Neural cell (in vitro differentiated cells): ENCODE data around the gene DCUN1D3. TPM values are rescaled to one million over a fixed set of nuclear protein-coding genes. Genes with fewer than 3 reads are reported as not detected.

Experiments used
- H2AFZ ChIP-seq: fragments of 200-600, 300-800 bp; sonication (generic), shearing (Covaris generic); 2 replicates; pipeline ENCODE4 v1.6.0; 2014; ENCODE audit warnings: low read depth, mild to moderate bottlenecking, antibody characterized with exemption, low read length, moderate library complexity
- H3F3A ChIP-seq: fragments of 200-600 bp; shearing (Covaris generic); 2 replicates; pipeline ENCODE4 v1.6.1; 2016; ENCODE audit warnings: mild to moderate bottlenecking, moderate library complexity, mixed read lengths, antibody characterized with exemption, low read length; ENCODE audit not compliant: insufficient read depth, poor library complexity, severe bottlenecking
- H3K27ac ChIP-seq: fragments of 200-600, 300-800 bp; sonication (generic), shearing (Covaris generic); 2 replicates; pipeline ENCODE4 v1.5.1; 2014; ENCODE audit warnings: mild to moderate bottlenecking, low read length, moderate library complexity
- H3K27me3 ChIP-seq: fragments of 300-800, 200-600 bp; sonication (generic), shearing (Covaris generic); 2 replicates; pipeline ENCODE4 v1.6.0; 2014; ENCODE audit warnings: mild to moderate bottlenecking, low read depth, low read length, moderate library complexity; ENCODE audit not compliant: insufficient read depth
- H3K36me3 ChIP-seq: fragments of 300-800, 200-600 bp; sonication (generic), shearing (Covaris generic); 2 replicates; pipeline ENCODE4 v1.5.1; 2014; ENCODE audit warnings: mild to moderate bottlenecking, antibody characterized with exemption, low read length, moderate library complexity; ENCODE audit not compliant: insufficient read depth
- H3K4me2 ChIP-seq: fragments of 300-800, 200-600 bp; sonication (generic), shearing (Covaris generic); 2 replicates; pipeline ENCODE4 v1.6.0; 2014; ENCODE audit warnings: mild to moderate bottlenecking, low read length
- H3K4me3 ChIP-seq: fragments of 300-800, 200-600 bp; sonication (generic), shearing (Covaris generic); 2 replicates; pipeline ENCODE4 v1.5.1; 2014; ENCODE audit warnings: mild to moderate bottlenecking, low read length, moderate library complexity
- H3K79me2 ChIP-seq: fragments of 200-600 bp; shearing (Covaris generic); replicated peaks from 2 replicates; pipeline ENCODE4 v1.6.0; 2014; ENCODE audit warnings: mild to moderate bottlenecking, low read length, moderate library complexity; ENCODE audit not compliant: insufficient read depth
- H3K9ac ChIP-seq: fragments of 300-800, 200-600 bp; sonication (generic), shearing (Covaris generic); 2 replicates; pipeline ENCODE4 v1.6.1; 2016; ENCODE audit warnings: mild to moderate bottlenecking, low read length, mixed read lengths
- H3K9me2 ChIP-seq: fragments of 200-600 bp; shearing (Covaris generic); 2 replicates; pipeline ENCODE4 v1.6.1; 2016; ENCODE audit warnings: mild to moderate bottlenecking, low read length, mixed read lengths; ENCODE audit not compliant: insufficient read depth
- H3K9me3 ChIP-seq: fragments of 200-600, 300-800 bp; sonication (generic), shearing (Covaris generic); 2 replicates; pipeline ENCODE4 v1.6.1; 2016; ENCODE audit warnings: mild to moderate bottlenecking, mixed run types, low read length, moderate library complexity, mixed read lengths
- H4K20me1 ChIP-seq: fragments of 200-600 bp; shearing (Covaris generic); 2 replicates; pipeline ENCODE4 v1.6.1; 2016; ENCODE audit warnings: mild to moderate bottlenecking, mixed run types; ENCODE audit not compliant: insufficient read depth
- CTCF ChIP-seq: fragments of 450-650 bp; IDR thresholded peaks from 2 replicates; pipeline ENCODE4 v1.5.1; 2014; ENCODE audit warnings: antibody characterized with exemption, mild to moderate bottlenecking, moderate library complexity; ENCODE audit not compliant: poor library complexity, severe bottlenecking
- EP300 ChIP-seq: fragments of 450-650 bp; conservative IDR thresholded peaks from 2 replicates; pipeline ENCODE4 v1.6.1; 2014; ENCODE audit warnings: antibody characterized with exemption, mild to moderate bottlenecking, moderate library complexity; ENCODE audit not compliant: poor library complexity, severe bottlenecking
- EZH2 ChIP-seq: fragments of 200-600, 300-800 bp; shearing (Covaris generic), sonication (generic); IDR thresholded peaks from 2 replicates; pipeline ENCODE4 v1.6.1; 2014; ENCODE audit warnings: antibody characterized with exemption, low read length, borderline replicate concordance, mild to moderate bottlenecking; ENCODE audit not compliant: insufficient read depth, poor library complexity, severe bottlenecking
- MXI1 ChIP-seq: fragments of 450-650 bp; conservative IDR thresholded peaks from 2 replicates; pipeline ENCODE4 v1.6.1; 2014; ENCODE audit warnings: antibody characterized with exemption, mild to moderate bottlenecking; ENCODE audit not compliant: poor library complexity, severe bottlenecking
- POLR2AphosphoS5 ChIP-seq: IDR thresholded peaks from 2 replicates; pipeline ENCODE4 v1.6.1; 2012
- RAD21 ChIP-seq: fragments of 450-650 bp; conservative IDR thresholded peaks from 2 replicates; pipeline ENCODE4 v1.6.1; 2014; ENCODE audit warnings: antibody characterized with exemption, mild to moderate bottlenecking, moderate library complexity
- REST ChIP-seq: IDR thresholded peaks from 2 replicates; pipeline ENCODE4 v1.6.1; 2012; ENCODE audit warnings: borderline replicate concordance
- SMC3 ChIP-seq: fragments of 450-650 bp; conservative IDR thresholded peaks from 2 replicates; pipeline ENCODE4 v1.6.1; 2014; ENCODE audit warnings: antibody characterized with exemption, mild to moderate bottlenecking, moderate library complexity; ENCODE audit not compliant: poor library complexity
- TAF1 ChIP-seq: IDR thresholded peaks from 2 replicates; pipeline ENCODE4 v1.6.1; 2012; ENCODE audit warnings: low read depth
- polyA plus RNA-seq: library from polyadenylated mRNA; depleted of rRNA; stranded (reverse); fragments of >200 nt; gene quantifications from 2 replicates; pipeline ENCODE4 v1.2.3, GENCODE V29; 2014

The DCUN1D3 gene
- polyA plus RNA-seq, 1 donor from 2014 or later, result 9.2 TPM

- Histone ChIP-seq H3K36me3 (peaks cover 9% of the 10 kb centered on the region), H3K4me3 (no peak overlapping the region), H3K4me2 (no peak overlapping the region), H3K9me3 (no peaks in the 10 kb centered on the region), H3K9ac (no peak overlapping the region), H4K20me1 (no peaks in the 10 kb centered on the region), H3K79me2 (no peaks in the 10 kb centered on the region), H3K27ac (no peak overlapping the region), H3K27me3 (no peaks in the 10 kb centered on the region), H2AFZ (no peak overlapping the region), H3K9me2 (no peaks in the 10 kb centered on the region), H3F3A (no peaks in the 10 kb centered on the region)
- TF ChIP-seq MXI1, result no peak
- no peak for TF ChIP-seq REST
- no peak for TF ChIP-seq TAF1
- no peak for TF ChIP-seq EP300
- TF ChIP-seq RAD21, result no peak
- no peak for TF ChIP-seq EZH2
- no peak for TF ChIP-seq SMC3
- no peak for TF ChIP-seq POLR2AphosphoS5
- no peak for TF ChIP-seq CTCF
Measured at GRCh38 chr16:20850981-20851380, 49.2 kb downstream of the DCUN1D3 start.

GRCh38 chr16:20849589-20850390 is 50.4 kb downstream of the DCUN1D3 start:
- Histone ChIP-seq H3K79me2 (no peaks in the 10 kb centered on the region), H3K9ac (no peak overlapping the region), H3K4me2 (no peak overlapping the region), H2AFZ (no peak overlapping the region), H3K4me3 (no peak overlapping the region), H3K9me2 (no peaks in the 10 kb centered on the region), H3K9me3 (no peaks in the 10 kb centered on the region), H4K20me1 (no peaks in the 10 kb centered on the region), H3K27me3 (no peaks in the 10 kb centered on the region), H3K36me3 (no peaks in the 10 kb centered on the region), H3F3A (no peaks in the 10 kb centered on the region), H3K27ac (no peak overlapping the region)
- peak; percentile 94 for TF ChIP-seq RAD21
- no peak for TF ChIP-seq EZH2
- TF ChIP-seq CTCF, result peak; percentile 93
- TF ChIP-seq SMC3, result peak; percentile 87
- TF ChIP-seq TAF1, result no peak
